GM18519 (cell line): ENCODE results near the gene ANAPC2.
A peak's percentile ranks its signal among the peaks of the same experiment; 100 is the strongest.
"Not testable (repeated sequence)": the region's sequence is repeated elsewhere in the genome, so short reads cannot be mapped to it uniquely, and the experiment has no call there.

Source experiments
- ATAC-seq: cut with Tn5 transposase; IDR thresholded peaks from one replicate; pipeline ENCODE4 v1.9.1; 2021; ENCODE audit warnings: mild to moderate bottlenecking, moderate library complexity; ENCODE audit not compliant: unreplicated experiment, low FRiP score

ANAPC2 gene

DNA sequence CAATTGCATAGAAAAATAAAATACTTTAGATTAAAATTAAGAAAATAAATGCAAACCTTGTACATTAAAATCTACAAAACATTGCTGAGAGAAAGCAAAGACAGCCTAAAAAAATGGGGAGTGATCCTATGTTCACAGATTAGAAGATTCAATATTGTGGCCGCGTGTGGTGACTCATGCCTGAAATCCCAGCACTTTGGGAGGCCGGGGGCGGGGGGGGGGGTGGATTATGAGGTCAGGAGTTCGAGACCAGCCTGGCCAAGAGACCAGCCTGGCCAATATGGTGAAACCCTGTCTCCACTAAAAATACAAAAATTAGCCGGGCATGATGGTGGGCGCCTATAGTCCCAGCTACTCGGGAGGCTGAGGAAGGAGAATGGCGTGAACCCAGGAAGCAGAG lies 53.2 kb downstream of the ANAPC2 start:
- not testable (repeated sequence) for ATAC-seq

DNA sequence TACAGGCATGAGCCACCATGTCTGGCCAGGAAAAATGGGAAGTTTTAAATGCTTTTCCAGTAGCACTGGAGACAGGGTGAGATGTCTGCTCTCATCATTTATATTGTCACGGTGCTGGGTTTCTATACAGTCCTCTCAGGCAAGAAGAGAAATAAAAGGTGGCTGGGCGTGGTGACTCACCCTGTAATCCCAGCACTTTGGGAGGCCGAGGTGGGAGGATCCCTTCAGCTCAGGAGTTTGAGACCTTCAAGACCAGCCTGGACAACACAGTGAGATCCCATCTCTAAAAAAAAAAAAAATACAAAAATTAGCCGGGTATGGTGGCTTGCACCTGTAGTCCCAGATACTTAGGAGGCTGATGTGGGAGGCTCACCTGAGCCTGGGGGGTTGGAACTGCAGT lies 54.2 kb downstream of the ANAPC2 start:
- ATAC-seq = no peak

DNA sequence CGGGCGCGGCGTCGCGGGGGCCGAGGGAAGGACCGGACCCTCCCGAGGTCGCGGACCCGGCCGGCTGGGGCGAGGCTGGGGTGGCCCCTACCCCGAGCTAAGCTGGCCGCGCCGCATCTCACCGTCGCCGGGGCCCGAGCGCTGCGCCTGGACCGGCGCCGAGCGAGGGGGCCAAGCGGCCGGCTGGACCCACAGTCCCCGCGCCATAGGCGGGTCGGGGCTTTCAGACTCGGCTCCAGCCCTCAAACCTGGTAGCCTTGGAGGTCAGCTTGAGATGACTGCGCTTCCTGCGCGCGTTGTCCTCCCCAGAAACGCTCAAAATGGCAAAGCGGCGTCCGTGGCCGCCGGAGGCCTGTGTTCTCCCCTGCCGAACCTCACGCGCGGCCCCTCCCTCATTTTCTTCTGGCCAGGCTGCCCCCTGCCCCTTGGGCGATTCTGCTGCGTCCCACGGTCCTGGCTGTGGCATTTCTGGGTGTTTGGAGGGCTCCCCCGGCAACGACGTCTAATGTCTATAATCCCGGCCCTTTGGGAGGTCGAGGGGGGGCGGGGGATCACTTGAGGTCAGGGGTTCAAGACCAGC lies 58.1 kb downstream of the ANAPC2 start:
- ATAC-seq = peak; percentile 9

DNA sequence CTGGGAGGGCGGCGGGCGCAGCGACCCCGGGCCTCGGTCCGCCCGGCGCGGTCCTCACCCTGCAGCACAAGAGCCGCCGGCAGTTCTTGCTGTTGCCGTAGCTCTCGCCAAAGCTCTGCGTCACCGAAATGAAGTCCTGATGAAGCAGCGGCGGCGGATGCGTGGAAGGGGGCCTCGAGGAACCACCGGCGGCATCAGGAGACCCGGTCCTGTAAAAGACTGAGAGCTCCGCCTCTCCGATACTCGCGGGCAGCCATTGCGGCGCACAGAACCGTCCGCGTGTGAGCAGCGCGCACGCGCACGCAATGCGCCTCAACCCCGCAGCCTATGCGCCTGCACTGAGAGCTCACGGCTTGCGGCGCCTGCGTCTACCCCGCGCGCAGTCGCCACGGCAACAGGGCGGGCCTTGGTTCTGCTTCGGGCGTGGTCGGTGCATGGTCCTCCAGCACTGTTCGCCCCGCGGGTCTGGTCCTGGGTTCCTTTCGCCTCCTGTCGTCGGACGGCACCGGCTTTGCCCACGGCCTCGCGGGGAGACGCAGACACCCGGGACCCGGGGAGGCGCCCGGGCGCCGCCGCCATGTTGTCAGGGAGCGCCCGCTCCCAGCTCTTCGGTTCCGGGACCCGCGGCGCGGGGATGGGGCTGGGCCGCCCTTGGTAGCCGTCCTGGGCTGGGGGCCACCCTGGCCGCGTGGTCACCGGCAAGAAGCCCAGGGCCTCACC lies 58.7 kb downstream of the ANAPC2 start:
- peak; percentile 70 for ATAC-seq

DNA sequence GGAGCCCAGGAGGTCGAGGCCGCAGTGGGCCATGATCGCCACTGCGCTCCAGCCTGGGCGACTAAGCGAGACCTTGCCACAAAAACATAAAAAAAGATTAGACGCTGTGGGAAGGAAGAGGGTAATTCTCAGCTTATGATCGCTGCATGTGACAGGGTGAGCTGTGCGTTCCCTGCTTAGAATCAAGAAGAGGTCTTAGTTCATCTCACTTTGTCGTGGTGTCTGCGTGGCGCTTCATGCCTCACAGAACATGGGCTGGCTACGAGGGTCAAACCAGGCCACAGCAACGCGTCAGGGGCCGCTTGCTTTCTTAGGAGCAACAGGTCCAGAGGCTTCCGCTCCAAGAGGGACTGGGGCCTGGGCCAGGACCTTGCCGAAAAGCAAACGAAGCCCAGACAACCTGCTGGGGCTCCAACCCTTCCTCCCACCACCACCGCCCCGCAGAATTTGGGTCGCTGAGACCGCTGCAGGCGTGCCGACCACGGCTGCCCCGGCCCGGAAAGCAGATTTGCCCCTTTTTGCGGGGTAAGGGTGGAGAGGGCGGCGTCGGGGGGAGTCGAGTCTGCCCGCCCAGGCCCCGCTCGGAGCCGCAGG lies 59.4 kb downstream of the ANAPC2 start:
- peak; percentile 7 for ATAC-seq

DNA sequence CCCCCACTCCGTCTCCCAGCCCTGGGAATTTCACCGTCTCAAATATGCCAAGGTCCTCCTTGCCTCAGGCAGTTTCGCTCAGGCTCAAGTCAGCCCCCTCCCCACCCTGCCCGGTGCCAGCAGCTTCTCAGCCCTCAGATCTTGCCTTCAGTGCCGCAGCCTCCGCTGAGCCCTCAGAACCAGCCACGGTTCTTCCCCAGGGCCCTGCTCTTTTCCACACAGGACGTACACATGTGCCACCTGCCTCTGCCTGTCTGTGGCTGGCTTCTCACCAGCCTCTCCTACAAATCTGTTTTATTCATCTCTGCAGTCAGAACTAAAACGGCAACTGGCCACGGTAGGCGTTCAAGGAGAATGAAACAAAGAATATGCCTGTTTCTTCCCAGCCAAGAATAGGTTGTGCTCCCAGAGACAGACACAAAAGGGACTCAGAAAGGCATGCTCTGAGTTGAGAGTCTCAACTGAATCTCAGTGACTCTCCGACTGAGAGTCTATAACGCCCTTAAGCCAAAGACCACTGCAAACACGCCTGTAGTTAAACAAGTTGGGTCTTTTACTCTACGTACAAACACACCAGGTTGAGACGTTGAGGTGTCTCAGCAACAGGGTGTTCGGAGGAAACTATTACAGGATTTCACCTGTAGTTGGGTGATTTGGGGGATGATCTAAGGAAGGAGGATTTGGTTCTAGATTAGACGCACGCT lies 60.0 kb downstream of the ANAPC2 start:
- no peak for ATAC-seq

DNA sequence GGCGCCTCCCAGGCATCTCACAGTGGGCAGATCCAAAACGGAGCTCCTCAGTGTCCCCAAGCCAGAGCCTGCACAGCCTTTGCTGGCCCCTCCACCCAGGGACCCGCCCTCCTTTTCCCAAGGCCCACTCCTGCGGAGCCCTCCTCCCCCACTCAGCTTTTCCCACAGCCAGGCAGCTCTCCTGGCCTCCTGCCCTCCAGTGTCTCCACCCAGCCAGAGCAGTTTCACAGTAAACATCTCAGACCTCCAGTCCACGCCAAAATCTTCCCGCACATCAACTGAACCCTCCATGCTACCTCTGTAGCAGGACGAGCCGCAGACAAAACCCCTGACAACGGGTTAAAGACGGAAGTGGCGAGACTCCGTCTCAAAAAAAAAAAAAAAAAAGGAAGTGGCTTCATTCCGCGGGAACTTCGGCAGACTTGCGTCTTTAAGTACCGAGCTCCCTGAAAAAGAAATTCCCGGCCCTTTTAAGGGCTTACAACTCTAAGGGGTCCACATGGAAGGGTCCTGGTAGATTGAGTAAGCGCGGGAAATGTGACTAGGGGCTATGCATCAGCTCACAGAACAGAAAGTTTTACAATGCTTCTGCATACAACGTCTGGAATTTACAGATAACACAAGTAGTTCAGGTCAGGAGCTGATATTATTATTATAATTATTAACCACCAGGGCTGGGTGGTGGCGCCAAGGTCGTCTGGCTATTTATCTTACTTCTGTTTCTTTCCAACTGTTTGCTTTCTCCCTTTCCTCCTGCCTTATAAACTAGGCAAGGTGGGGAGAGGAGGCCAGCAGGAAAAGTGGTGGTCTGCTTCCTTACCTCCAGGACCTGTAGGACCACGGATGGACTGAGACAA lies 60.8 kb downstream of the ANAPC2 start:
- no peak for ATAC-seq

DNA sequence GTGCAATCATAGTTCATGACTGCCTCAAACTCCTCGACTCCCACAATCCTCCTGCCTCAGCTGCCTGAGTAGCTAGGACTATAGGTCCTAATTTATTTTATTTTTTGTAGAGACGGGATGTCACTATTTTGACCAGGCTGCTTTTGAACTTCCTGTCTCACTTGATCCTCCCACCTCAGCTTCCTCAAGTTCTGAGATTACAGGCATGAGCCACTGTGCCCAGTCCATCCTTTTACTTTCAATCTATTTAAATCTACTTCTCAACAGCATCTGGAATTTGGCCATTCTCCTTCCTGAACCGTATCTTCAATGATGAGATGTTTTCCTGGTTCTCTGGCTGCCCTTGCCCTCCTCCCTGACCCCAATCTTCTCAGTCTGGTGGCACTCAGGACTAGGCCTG lies 61.6 kb downstream of the ANAPC2 start:
- ATAC-seq = no peak
